Kidney tubule cell (primary cell): ENCODE results near the gene RABL6.
"Not testable (repeated sequence)": the region's sequence is repeated elsewhere in the genome, so short reads cannot be mapped to it uniquely, and the experiment has no call there.

ENCODE experiments used
- DNase-seq: peaks from one replicate; pipeline ENCODE4 v3.0.0-alpha.2; 2018; ENCODE audit warnings: low spot score

The RABL6 gene

GRCh38 chr9:136775191-136775590 lies 32.6 kb upstream of the RABL6 start:
- DNase-seq: no peak

- no peak for DNase-seq
Measured at GRCh38 chr9:136776947-136777346, 30.8 kb upstream of the RABL6 start.

GRCh38 chr9:136777359-136777758 lies 30.4 kb upstream of the RABL6 start:
- DNase-seq: no peak

GRCh38 chr9:136779808-136780207 lies 27.9 kb upstream of the RABL6 start:
- DNase-seq: no peak

GRCh38 chr9:136782452-136782851 lies 25.3 kb upstream of the RABL6 start:
- no peak for DNase-seq

- DNase-seq: no peak
Measured at GRCh38 chr9:136784249-136784996, 23.3 kb upstream of the RABL6 start.

- peak; percentile 61 for DNase-seq
Measured at GRCh38 chr9:136784997-136785361, 22.8 kb upstream of the RABL6 start.

GRCh38 chr9:136785565-136786355 lies 22.0 kb upstream of the RABL6 start:
- peak; percentile 74 for DNase-seq

- DNase-seq: no peak
Measured at GRCh38 chr9:136786451-136786850, 21.3 kb upstream of the RABL6 start.

GRCh38 chr9:136786983-136787382 lies 20.8 kb upstream of the RABL6 start:
- not testable (repeated sequence) for DNase-seq

- DNase-seq: peak; percentile 65
Measured at GRCh38 chr9:136787690-136788400, 19.9 kb upstream of the RABL6 start.

GRCh38 chr9:136788644-136789522 lies 18.9 kb upstream of the RABL6 start:
- DNase-seq: not testable (repeated sequence)

GRCh38 chr9:136789523-136789937 lies 18.2 kb upstream of the RABL6 start:
- DNase-seq: no peak

- peak; percentile 99 for DNase-seq
Measured at GRCh38 chr9:136790640-136791515, 16.9 kb upstream of the RABL6 start, which contains the start of gene TMEM141. TSS of gene TMEM141 (plus strand) at chr9:136791344. CDS start at chr9:136791371, 27 bp downstream.

- DNase-seq: peak; percentile 78
Measured at GRCh38 chr9:136791516-136792276, 16.1 kb upstream of the RABL6 start.

- no peak for DNase-seq
Measured at GRCh38 chr9:136792321-136793085, 15.2 kb upstream of the RABL6 start.

GRCh38 chr9:136793086-136793946 lies 14.4 kb upstream of the RABL6 start:
- no peak for DNase-seq
